ENCODE data around the gene CCR5AS.

Gene CCR5AS

GRCh38 chr3:46367811-46368210 lies 39.1 kb downstream of the CCR5AS start:
- Mint-ChIP-seq H3K4me1 (ENCODE audit: low read depth) (peaks cover 51% of the 10 kb centered on the region), H3K27me3 (ENCODE audit: low read depth) (peaks cover 51% of the 10 kb centered on the region), H3K36me3 (ENCODE audit: low read depth) (no peaks in the 10 kb centered on the region), H3K27ac (no peak overlapping the region), H3K4me3 (ENCODE audit: low read depth) (no peak overlapping the region), H3K9me3 (no peaks in the 10 kb centered on the region)
- DNase-seq (ENCODE audit: low spot score): no peak
- intact Hi-C loops (cut with micrococcal nuclease): no loop called here

DNA sequence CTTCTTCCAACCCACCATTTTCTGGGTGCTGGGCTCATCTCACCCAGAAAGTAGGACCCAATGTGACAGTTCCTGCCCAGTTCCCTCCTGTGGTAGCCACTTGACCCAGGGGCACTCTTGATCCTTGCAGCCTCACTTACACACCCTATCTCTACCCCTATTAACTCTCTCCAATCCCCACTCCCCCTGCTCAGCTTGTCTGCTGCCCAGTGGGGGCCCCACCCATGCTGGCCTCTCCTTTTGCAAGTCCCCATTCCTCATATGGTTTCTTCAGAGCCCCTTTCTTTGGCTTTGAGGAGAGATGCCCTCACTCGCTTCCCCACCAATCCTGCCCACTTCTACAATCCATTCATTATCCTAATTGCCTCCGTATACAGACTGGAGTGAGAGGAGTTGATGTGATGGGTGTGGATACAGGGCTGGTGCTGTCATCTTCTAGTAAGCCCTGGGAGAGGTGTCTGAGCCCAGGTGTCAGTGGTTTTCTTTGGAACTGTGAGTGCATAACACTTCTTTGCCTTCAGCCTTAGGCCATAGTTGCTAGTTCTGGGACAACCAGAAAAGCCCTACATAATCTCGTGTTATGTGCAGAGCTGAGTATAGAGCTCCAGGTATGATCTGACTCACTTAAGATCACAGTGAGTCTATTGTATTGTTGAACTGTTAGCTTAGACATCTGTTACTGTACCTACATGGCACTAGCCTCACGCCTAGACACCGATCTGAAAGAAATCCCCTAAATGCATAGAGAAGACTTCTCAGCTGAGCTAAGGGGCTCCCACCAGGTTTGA lies 40.9 kb downstream of the CCR5AS start:
- no peak for DNase-seq (ENCODE audit: low spot score)
- no peak overlapping the region for H3K4me3 Mint-ChIP-seq (ENCODE audit: low read depth)
- no peaks in the 10 kb centered on the region for H3K9me3 Mint-ChIP-seq
- H3K27ac Mint-ChIP-seq: no peak overlapping the region
- intact Hi-C loops (cut with micrococcal nuclease): no loop called here
- H3K36me3 Mint-ChIP-seq (ENCODE audit: low read depth): no peaks in the 10 kb centered on the region
- H3K27me3 Mint-ChIP-seq (ENCODE audit: low read depth): peaks cover 55% of the 10 kb centered on the region
- H3K4me1 Mint-ChIP-seq (ENCODE audit: low read depth): peaks cover 44% of the 10 kb centered on the region

- Mint-ChIP-seq H3K27ac (no peak overlapping the region), H3K27me3 (ENCODE audit: low read depth) (peaks cover 60% of the 10 kb centered on the region), H3K4me3 (ENCODE audit: low read depth) (no peak overlapping the region), H3K9me3 (no peaks in the 10 kb centered on the region), H3K36me3 (ENCODE audit: low read depth) (no peaks in the 10 kb centered on the region), H3K4me1 (ENCODE audit: low read depth) (peaks cover 40% of the 10 kb centered on the region)
- DNase-seq (ENCODE audit: low spot score): no peak
- intact Hi-C loops (cut with micrococcal nuclease): no loop called here
Measured at GRCh38 chr3:46365041-46365440, 41.8 kb downstream of the CCR5AS start.

DNA sequence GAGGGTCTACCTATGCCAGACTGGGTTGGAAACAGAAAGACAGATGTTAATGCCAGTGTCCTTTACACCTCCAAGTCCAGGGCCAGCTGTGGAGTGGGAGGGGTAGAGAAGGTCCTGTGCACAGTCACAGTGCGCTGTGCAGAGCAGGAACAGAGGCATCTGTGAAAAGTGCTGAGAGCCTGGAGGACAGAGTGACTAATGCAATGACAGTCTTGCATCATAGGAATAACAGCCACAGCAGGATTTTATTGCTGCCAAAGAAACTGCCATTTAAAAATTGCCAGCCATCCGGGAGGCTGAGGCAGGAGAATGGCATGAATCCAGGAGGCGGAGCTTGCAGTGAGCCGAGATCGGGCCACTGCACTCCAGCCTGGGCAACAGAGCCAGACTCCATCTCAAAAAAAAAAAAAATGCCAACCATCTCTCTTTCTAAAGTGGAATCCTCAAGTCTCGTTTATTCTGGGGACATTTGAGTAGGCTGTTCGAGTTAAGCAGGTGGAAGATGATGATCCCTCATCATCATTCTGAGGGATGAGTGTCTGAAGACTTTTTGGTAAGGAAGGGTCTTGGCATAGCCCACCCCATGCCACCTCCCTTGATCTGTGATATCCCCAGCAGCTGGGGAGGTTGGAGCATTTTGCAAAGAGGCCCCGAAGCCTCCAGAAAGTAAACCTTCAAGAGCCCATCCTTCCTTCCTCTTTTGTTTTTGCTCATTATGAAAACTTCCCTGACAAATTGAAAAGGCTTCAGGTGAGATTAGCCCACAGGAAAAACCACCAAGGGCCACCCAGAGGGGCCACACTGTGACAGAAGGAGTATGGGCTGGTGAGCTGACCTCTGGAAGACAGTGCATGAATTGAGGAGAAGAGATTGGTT lies 45.2 kb downstream of the CCR5AS start:
- no peaks in the 10 kb centered on the region for H3K9me3 Mint-ChIP-seq
- H3K27ac Mint-ChIP-seq: no peak overlapping the region
- H3K36me3 Mint-ChIP-seq (ENCODE audit: low read depth): peaks cover 5% of the 10 kb centered on the region
- peaks cover 31% of the 10 kb centered on the region for H3K4me1 Mint-ChIP-seq (ENCODE audit: low read depth)
- no peak for DNase-seq (ENCODE audit: low spot score)
- peaks cover 75% of the 10 kb centered on the region for H3K27me3 Mint-ChIP-seq (ENCODE audit: low read depth)
- H3K4me3 Mint-ChIP-seq (ENCODE audit: low read depth): no peak overlapping the region
- intact Hi-C loops (cut with micrococcal nuclease): no loop called here

GRCh38 chr3:46360907-46361306 lies 46.0 kb downstream of the CCR5AS start:
- intact Hi-C loops (cut with micrococcal nuclease): no loop called here
- DNase-seq (ENCODE audit: low spot score): no peak
- Mint-ChIP-seq H3K9me3 (no peaks in the 10 kb centered on the region), H3K4me3 (ENCODE audit: low read depth) (no peak overlapping the region), H3K27ac (no peak overlapping the region), H3K36me3 (ENCODE audit: low read depth) (peaks cover 5% of the 10 kb centered on the region), H3K4me1 (ENCODE audit: low read depth) (peaks cover 29% of the 10 kb centered on the region), H3K27me3 (ENCODE audit: low read depth) (peaks cover 73% of the 10 kb centered on the region)

DNA sequence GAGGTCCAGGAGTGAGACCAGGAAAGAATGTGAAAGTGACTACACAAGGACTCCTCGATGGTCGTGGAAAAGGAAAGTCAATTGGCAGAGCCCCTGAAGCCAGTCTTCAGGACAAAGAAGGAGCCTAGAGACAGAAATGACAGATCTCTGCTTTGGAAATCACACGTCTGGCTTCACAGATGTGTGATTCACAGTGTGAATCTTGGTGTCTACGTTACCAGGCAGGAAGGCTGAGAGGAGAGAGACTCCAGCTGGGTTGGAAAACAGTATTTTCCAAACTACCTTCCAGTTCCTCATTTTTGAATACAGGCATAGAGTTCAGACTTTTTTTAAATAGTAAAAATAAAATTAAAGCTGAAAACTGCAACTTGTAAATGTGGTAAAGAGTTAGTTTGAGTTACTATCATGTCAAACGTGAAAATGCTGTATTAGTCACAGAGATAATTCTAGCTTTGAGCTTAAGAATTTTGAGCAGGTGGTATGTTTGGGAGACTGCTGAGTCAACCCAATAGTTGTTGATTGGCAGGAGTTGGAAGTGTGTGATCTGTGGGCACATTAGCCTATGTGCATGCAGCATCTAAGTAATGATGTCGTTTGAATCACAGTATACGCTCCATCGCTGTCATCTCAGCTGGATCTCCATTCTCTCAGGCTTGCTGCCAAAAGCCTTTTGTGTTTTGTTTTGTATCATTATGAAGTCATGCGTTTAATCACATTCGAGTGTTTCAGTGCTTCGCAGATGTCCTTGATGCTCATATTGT lies 47.0 kb downstream of the CCR5AS start:
- Mint-ChIP-seq H3K27ac (no peak overlapping the region), H3K4me3 (ENCODE audit: low read depth) (no peak overlapping the region)
- intact Hi-C loops (cut with micrococcal nuclease): no loop called here

GRCh38 chr3:46358466-46358865 lies 48.4 kb downstream of the CCR5AS start:
- H3K9me3 Mint-ChIP-seq: no peaks in the 10 kb centered on the region
- DNase-seq (ENCODE audit: low spot score): no peak
- H3K4me1 Mint-ChIP-seq (ENCODE audit: low read depth): peaks cover 41% of the 10 kb centered on the region
- H3K4me3 Mint-ChIP-seq (ENCODE audit: low read depth): no peak overlapping the region
- intact Hi-C loops (cut with micrococcal nuclease): no loop called here
- peaks cover 67% of the 10 kb centered on the region for H3K27me3 Mint-ChIP-seq (ENCODE audit: low read depth)
- H3K27ac Mint-ChIP-seq: no peak overlapping the region
- H3K36me3 Mint-ChIP-seq (ENCODE audit: low read depth): peaks cover 5% of the 10 kb centered on the region

More for the DNA sequence above, 47.0 kb downstream of the CCR5AS start:
- DNase-seq (ENCODE audit: low spot score): no peak
- peaks cover 5% of the 10 kb centered on the region for H3K36me3 Mint-ChIP-seq (ENCODE audit: low read depth)
- peaks cover 35% of the 10 kb centered on the region for H3K4me1 Mint-ChIP-seq (ENCODE audit: low read depth)
- H3K9me3 Mint-ChIP-seq: no peaks in the 10 kb centered on the region
- peaks cover 72% of the 10 kb centered on the region for H3K27me3 Mint-ChIP-seq (ENCODE audit: low read depth)

DNA sequence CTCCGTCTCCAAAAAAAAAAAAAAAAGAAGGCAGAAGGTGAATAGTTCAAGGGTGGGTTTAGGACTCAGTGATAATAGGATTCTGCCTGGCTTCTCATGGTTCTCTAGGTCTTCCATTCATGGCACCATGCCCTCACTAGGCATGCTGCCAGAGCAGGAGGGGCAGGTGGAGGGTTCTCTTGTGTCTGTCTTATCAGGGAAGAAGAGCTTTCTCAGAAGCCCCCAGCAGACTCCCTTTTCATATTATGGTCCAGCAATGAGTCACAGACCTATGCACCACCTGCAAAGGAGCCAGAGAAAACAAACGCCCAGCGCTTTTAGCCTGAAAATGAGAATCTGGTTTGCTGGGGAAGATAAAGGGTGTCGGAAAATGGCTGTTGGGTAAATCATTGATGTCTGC lies 50.0 kb downstream of the CCR5AS start:
- Mint-ChIP-seq H3K27ac (no peak overlapping the region), H3K36me3 (ENCODE audit: low read depth) (peaks cover 5% of the 10 kb centered on the region), H3K4me3 (ENCODE audit: low read depth) (no peak overlapping the region), H3K9me3 (no peaks in the 10 kb centered on the region), H3K27me3 (ENCODE audit: low read depth) (peaks cover 71% of the 10 kb centered on the region), H3K4me1 (ENCODE audit: low read depth) (peaks cover 55% of the 10 kb centered on the region)
- DNase-seq (ENCODE audit: low spot score): no peak
- intact Hi-C loops (cut with micrococcal nuclease): no loop called here

- H3K27ac Mint-ChIP-seq: no peak overlapping the region
- no peaks in the 10 kb centered on the region for H3K9me3 Mint-ChIP-seq
- peaks cover 57% of the 10 kb centered on the region for H3K4me1 Mint-ChIP-seq (ENCODE audit: low read depth)
- no peak for DNase-seq (ENCODE audit: low spot score)
- intact Hi-C loops (cut with micrococcal nuclease): no loop called here
- H3K4me3 Mint-ChIP-seq (ENCODE audit: low read depth): no peak overlapping the region
- peaks cover 5% of the 10 kb centered on the region for H3K36me3 Mint-ChIP-seq (ENCODE audit: low read depth)
- H3K27me3 Mint-ChIP-seq (ENCODE audit: low read depth): peaks cover 75% of the 10 kb centered on the region
Measured at GRCh38 chr3:46356276-46356675, 50.6 kb downstream of the CCR5AS start.

DNA sequence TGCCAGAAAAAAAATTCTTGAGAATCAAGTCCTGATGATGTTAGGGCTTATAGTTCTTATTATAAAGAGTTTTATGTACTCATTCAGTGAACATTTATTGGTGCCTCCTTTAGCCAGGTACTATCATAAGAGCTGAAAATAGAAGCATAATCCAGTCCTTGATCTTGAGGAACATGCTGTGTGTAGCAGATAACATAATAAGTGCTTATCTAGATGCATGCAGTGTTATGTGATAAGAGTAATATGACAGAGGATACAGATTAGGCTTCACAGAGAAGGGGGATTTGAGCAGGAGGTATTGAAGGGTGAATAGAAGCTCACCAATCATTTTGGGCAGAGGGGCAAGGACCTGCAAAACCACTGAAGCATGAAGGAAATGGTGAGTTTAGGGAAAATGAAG lies 51.9 kb downstream of the CCR5AS start:
- Mint-ChIP-seq H3K27me3 (ENCODE audit: low read depth) (peaks cover 69% of the 10 kb centered on the region), H3K4me1 (ENCODE audit: low read depth) (peaks cover 64% of the 10 kb centered on the region), H3K27ac (no peak overlapping the region), H3K9me3 (no peaks in the 10 kb centered on the region), H3K4me3 (ENCODE audit: low read depth) (peak overlapping the region; percentile 9), H3K36me3 (ENCODE audit: low read depth) (peaks cover 5% of the 10 kb centered on the region)
- DNase-seq (ENCODE audit: low spot score): no peak
- intact Hi-C loops (cut with micrococcal nuclease): no loop called here

- intact Hi-C loops (cut with micrococcal nuclease): no loop called here
- no peaks in the 10 kb centered on the region for H3K9me3 Mint-ChIP-seq
- H3K4me3 Mint-ChIP-seq (ENCODE audit: low read depth): peak overlapping the region; percentile 55
- H3K27me3 Mint-ChIP-seq (ENCODE audit: low read depth): peaks cover 65% of the 10 kb centered on the region
- peaks cover 5% of the 10 kb centered on the region for H3K36me3 Mint-ChIP-seq (ENCODE audit: low read depth)
- peak overlapping the region; percentile 33 for H3K27ac Mint-ChIP-seq
- H3K4me1 Mint-ChIP-seq (ENCODE audit: low read depth): peaks cover 65% of the 10 kb centered on the region
- no peak for DNase-seq (ENCODE audit: low spot score)
Measured at GRCh38 chr3:46354478-46354877, 52.4 kb downstream of the CCR5AS start.

- Mint-ChIP-seq H3K27me3 (ENCODE audit: low read depth) (peaks cover 61% of the 10 kb centered on the region), H3K9me3 (peaks cover 6% of the 10 kb centered on the region), H3K4me1 (ENCODE audit: low read depth) (peaks cover 67% of the 10 kb centered on the region)
Measured at GRCh38 chr3:46353647-46354410, 53.0 kb downstream of the CCR5AS start, which contains the start of gene CCR2. Gene CCR2, plus strand, starts transcription at chr3:46354111. Its CDS starts 3,417 bp downstream, at chr3:46357528.

More at GRCh38 chr3:46353647-46354410, 53.0 kb downstream of the CCR5AS start, which contains the start of gene CCR2:
- H3K27ac Mint-ChIP-seq: peak within 1 kb of the TSS; percentile 33
- peak within 1 kb of the TSS; percentile 55 for H3K4me3 Mint-ChIP-seq (ENCODE audit: low read depth)
- DNase-seq (ENCODE audit: low spot score): no peak
- intact Hi-C loops (cut with micrococcal nuclease): loop anchor here (1.0 to 2.0 kb wide), 4 partner anchors 16 to 146 kb away; partner anchors contain the start of genes CCR1 and CCR5
- H3K36me3 Mint-ChIP-seq (ENCODE audit: low read depth): peaks cover 6% of the 10 kb centered on the region

Data from activated T-helper 2 cell treated with anti-CD3 and anti-CD28 coated beads, Interferon-gamma antibody, Interleukin-2, Interleukin-4, amounts not matched to agents 10 μg/mL and 5 μg/mL and 100 μg/mL, durations not matched to agents 14 hours and 24 hours and 36 hours (primary cell).